ENCODE results near the gene MAGI1.

DNA sequence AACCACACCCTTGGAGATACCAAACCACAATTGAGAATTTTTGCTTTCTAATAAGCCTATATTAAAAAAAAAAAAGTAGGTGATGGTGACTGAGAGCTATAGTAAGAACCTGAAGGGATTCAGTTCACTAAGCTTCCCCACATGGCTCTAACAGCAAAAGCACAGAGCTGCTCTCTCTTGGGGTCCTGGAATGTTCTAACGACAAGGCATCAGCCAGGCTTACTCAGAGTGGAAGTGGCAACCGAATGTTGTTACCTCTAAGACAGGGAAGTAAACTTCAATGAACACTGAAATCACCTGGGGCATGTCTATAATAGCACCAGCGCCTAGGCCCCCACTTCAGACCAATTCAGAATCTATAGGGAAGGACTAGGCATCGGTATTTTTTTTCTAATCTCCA is 397.7 kb downstream of the MAGI1 start:
- TF ChIP-seq, protein P1, sequence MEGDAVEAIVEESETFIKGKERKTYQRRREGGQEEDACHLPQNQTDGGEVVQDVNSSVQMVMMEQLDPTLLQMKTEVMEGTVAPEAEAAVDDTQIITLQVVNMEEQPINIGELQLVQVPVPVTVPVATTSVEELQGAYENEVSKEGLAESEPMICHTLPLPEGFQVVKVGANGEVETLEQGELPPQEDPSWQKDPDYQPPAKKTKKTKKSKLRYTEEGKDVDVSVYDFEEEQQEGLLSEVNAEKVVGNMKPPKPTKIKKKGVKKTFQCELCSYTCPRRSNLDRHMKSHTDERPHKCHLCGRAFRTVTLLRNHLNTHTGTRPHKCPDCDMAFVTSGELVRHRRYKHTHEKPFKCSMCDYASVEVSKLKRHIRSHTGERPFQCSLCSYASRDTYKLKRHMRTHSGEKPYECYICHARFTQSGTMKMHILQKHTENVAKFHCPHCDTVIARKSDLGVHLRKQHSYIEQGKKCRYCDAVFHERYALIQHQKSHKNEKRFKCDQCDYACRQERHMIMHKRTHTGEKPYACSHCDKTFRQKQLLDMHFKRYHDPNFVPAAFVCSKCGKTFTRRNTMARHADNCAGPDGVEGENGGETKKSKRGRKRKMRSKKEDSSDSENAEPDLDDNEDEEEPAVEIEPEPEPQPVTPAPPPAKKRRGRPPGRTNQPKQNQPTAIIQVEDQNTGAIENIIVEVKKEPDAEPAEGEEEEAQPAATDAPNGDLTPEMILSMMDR (IDR thresholded peaks at IDR 0.05), result no peak
- TF ChIP-seq POLR2AphosphoS5 (IDR thresholded peaks at IDR 0.05), result no peak
- TF ChIP-seq POLR2A (IDR thresholded peaks at IDR 0.05), result no peak
